ENCODE measurements around the gene EMP3.

Gene EMP3

DNA sequence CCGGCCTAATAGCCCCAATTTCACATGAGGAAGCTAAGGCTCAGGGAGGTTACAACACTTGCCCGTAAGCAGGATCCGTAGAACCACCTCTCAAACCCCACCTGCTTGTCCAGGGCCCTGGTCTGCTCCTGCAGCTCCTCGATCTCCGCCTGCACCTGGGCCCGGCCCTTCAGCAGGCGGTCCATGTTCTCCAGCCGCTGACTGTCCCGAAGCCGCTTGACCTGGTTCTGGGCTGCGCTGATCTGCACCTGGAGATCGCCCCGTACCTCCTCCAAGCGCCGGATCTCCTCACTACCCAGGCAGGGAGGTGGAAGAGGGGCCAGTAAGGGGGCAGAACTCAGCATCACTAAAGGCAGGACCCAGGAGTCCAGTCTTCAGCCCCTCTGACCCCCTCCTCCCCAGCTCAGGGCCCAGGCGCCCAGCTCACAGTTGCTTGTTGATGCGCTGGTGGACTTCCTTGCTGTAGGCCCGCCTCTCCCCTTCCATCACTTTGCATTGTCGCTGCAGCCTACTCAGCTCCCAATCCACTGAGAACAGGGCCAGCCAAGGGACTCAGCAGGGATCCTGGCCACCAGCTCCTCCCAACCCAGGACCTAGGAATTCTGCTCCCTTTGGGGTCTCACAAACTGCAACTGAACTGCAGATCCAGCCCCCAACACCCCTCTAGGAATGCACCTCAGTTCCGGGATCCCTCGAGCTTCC, 6.9 kb upstream of the EMP3 start:
- no peak for DNase-seq

DNA sequence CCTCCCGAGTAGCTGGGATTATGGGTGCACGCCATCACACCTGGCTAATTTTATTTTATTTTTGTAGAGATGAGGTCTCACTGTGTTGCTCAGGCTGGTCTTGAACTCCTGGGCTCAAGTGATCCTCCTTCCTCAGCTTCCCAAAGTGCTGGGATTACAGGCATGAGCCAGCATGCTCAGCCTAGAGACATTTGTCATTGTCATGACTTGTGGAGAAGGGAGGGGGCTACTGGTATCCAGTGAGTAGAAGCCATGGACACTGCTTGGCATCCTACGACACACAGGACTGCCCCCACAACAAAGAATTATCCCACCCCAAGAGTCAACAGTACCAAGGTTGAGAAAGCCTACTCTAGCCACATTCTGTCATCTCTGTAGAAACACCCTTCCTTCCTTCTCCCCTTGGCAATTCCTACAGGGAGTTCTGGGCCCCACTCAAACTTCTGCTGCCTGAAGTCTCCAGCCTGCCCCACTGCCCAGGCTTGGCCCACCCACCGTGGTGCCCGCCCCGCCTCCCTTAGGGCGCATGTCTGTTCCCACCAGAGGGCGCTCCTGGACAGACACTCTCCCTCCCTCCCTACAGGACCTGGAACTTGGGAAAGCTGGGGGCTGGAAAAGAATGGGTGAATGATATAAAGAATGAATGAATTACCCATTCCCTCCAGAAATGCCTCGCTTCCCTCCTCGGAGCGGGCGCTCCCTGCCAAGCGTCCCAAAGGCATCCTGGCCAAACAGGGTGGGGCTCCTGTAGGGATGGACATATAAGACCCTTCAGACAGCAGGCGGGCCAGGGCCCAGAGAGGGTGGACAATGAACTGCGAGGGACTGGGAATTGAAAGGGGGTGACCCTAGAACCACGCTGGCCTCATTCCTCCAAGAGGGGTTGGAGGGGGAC, 5.5 kb upstream of the EMP3 start:
- peak; percentile 64 for DNase-seq

DNA sequence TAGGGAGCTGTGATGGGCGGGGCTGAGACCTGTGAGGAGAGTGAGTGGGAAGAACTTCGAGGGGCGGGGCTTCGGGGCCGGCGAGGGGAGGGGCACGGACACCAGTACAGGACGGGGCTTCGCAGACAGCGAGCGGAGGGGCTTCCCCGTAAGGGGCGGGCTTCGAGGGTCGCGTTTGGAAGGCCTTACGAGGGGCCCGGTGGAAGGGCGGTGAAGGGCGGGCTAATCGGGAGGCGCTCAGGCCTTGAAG, 4.1 kb upstream of the EMP3 start:
- DNase-seq: peak; percentile 97

DNA sequence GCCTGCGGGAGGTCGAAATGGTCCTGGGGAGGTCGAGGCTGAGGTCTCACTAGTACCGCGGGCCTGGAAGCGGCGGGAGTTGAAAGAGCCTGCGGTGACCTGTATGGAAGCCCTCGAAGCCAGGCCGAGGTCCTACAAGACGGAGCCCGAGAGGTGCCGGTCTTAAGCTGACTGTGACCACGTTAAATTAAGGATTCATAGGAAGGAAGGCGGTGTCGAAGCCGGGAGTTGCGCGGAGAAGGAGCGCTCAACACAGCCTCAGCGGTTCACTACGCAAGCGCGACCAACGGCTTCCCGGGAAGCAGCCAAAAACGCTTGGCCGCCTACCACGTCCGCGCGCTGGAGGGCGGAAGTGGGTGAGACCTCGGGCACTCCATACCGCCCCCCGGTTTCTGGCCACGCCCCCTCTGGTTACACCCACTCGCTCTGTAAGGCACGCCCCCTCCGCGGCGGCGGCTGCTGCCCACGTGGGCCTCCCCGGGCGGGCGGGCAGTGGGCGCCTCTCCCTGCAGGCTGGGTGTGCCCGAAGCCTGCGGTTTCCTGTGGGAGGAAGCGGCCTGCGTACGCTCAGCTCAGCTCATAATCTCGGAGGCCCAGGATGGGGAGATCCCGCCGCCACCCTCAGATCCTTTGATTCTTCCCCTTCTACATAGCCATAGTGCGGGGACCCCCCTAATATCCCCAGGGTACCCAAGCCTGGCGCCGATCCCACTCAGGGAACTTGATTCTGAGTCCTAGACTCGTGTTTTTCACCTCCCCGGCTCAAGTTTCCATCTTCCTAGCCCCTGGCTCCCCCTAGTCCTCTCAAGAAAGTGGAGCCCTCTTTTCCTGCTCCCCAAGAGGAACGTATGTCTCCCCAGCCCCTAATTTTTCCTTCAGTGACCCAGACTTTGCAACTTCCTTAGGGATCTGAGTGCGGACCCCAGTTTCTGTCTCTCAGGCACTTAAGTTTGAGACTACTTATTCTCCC, 3.4 kb upstream of the EMP3 start:
- DNase-seq: peak; percentile 99

DNA sequence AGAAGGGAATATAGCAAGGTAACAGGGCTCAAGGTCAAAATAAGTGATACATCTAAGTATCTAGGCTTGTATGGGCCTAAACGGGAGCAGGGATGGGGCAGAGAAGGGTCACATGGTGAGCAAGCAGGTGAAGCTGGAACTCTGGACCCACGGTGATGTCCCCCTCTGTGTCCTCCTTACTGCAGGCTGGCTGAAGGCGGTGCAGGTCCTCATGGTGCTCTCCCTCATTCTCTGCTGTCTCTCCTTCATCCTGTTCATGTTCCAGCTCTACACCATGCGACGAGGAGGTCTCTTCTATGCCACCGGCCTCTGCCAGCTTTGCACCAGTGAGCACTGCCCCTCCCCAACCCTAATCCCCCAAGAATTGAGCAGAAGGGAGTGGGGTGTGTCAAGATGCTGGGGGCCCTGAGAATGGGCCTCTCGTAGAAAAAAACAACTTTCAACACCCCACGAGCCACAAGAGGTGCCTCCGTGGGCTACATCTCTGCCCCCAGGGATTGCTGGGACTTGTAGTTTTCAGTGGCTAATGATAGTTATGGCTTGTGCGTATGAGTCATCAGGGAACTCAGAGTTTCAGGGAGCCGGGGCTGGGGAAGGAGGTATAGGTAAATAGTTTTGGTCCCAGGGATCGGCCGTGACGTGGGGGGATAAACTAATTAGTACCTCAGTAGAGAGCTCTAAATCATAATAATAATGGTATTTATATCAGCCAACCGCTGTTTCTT, 4.0 kb downstream of the EMP3 start:
- DNase-seq: peak; percentile 69

DNA sequence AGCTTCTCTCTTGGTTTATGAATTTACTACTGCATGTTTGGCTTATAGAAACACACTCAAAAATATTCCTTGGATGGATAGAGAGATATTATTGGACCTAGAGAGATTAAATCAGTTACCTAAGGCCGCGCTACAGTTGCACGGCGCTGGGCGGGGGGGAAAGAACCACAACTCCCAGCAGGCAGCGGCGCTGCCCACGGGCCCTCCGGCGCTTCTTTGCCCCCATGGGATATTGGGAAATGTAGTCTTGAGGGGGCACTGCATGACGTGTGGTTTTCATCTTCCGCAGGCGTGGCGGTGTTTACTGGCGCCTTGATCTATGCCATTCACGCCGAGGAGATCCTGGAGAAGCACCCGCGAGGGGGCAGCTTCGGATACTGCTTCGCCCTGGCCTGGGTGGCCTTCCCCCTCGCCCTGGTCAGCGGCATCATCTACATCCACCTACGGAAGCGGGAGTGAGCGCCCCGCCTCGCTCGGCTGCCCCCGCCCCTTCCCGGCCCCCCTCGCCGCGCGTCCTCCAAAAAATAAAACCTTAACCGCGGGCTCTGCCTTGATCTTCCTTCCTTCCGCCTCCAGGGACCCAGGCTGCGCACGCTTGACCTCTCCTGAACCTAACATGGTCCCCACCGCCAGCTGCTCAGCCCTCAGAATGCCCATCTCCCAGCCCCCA, 4.8 kb downstream of the EMP3 start:
- DNase-seq: peak; percentile 89

DNA sequence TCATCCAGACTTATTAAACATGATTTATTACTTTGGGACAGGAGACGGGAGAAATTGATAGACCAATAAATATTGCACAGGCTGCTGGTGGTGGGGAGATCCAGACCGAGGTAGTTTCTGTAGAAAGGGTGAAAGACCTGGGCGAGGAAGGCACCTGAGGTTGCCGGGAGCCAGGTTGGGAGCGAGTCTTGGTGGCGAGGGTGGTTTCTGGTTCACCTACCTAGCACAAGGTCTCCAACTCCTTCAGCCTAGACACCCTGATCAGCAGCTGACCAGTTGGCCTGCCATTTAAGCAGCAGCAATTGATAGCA, 7.0 kb downstream of the EMP3 start:
- no peak for DNase-seq

DNA sequence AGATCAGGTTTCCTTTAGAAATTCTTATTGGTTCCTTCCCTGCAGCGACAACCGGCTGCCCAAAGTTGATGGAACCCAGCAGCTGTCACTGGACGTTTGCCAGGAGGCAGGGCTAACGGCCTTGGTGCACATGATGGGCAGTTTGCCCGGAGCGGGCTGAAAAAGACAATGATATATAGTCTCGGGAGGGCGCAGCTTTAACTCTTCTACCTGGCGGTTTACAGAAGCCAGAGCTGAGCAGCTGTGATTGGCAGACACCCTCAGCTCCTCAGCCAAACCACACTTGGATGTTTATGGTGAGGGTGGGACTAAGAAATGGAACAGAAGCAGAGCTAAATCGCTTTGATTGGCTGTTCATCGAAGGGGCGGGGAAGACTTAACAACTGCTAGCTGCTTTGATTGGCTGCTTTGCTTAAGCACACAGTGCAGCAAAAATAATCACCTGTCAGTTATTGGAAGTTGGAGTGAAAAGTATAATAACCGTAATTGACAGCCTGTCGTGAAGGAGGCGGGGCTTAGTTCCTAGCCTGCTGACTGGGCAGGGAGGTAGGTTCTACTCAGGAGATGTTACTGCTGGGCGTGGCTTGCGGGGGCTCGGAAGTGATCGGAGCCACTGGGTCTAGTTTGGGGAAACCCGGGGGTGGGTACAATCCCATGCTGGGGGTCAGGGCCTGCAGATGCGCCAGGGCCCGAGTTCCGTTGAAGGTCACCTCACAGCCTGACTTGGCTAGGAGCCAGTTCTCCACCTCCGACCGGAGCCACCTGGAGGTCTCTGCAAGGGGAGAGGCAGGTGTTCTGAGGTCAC, 7.5 kb downstream of the EMP3 start:
- peak; percentile 100 for DNase-seq

DNA sequence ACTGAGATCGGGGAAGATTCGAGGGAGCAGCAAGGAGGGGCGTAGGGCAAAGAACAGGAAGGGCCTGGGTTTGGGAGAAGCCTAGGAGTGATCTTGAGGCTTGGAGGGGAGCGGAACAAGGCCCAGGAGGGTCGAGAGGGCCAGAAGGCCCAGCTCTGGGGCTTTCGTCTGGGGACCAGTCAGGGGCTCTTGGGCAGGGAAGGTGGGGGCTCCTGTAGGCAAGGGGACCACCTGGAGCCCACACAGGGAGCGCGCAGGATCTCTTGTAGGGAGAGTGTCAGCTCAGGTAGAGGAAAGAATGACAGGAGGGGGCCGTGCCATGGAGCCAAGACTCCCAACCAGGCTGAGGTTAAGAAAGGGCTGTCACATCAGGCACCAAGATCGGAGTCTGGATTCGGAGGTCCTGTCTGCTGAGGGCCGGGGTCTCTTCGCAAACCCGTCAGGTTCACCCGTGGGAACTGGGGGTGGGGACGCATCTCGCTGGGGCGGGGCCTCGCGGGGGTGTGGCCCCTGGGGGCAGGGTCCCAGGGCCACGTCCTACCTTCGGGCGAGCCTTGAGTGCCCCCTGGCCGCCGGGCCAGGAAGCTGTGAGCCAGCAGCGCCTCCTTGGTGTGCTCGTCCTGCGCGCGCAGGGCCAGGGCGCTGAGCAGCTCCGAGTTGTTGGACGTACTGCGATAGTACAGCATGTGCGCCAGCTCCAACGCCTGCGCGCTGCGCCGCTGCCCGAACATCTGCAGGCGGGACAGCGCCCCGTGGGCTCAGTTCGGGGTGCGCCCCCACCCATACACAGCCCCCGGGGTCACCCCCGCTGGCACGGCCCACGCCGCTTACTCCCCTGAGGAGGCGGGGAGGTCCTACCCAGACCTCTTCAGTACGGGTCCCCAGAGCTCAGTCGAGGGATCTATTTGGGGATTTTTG, 8.4 kb downstream of the EMP3 start:
- DNase-seq: peak; percentile 92

DNA sequence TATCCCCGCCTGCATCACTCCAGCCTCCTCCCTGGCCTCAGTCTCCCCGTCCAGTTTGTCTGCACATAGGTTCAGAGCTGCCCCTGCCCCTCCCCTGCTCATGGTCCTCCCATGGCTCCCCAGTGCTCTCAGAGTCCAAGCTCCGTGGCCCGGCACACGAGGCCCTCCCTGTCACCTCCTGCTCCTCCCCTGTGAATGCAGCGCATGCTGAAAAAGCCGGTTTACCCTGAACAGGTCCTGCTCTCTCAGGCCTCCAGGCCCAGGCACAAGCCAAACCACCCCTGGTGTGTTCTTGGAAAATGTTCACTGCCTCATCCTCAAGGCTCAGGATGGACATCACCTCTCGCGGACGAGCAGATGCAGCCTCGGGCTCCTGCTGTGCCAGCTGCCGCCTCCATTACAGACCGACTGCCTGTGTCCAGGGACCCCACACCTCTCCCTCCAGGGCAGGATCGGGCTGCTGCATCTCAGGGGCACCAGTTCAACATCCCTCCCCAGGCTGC, 13.0 kb downstream of the EMP3 start:
- no peak for DNase-seq

DNA sequence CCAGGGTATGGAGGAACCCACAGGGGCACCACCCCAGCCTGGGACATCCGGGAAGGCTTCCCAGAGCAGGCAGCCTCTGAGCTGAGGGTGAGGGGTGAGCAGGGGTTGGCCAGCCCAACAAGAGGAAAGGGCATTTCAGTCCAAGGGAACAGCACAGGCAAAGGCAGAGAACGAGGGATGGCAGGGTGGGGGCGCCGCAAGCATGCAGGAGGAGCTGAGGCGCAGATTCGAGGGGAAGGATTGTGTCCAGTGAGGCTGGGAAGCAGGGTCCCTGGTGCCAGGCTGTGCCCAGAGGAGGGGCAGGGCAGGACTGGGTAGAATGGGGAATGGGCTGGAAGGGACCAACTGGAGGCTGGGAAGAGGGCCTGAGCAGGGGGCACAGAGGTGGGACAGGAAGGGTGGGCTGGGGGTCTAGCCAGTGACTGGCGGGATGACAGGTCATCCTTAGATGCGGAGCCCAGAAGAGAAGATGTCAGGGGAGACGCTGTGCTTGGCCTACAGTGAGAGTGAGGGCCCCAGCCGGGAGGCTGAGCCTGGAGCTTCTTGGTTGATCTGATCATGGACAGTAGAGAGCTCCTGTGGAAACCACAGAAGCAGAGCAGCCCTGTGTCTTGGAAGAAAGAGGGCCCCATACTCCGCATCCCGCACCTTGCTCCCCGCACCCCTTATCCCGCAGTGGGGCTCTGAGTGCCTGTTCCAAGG, 13.6 kb downstream of the EMP3 start:
- DNase-seq: no peak

DNA sequence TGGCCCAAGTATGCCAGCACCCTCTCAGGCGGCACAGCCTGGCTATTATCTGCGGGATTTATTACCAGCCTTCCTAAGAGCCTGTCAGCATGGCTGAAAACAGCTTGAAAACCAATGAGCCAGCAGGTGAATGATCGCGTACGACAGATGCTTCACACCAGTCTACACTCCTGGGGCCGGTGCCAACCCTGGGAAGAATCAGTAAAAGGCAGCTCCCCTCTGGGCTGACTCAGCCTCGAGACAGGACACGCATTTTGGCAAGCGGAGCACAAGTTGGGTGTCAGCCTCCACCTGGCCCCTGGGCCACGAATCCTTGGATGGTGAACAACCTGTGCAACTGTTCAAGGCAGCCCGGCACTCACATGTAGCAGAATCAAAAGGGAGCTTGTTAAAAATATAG, 15.6 kb downstream of the EMP3 start:
- no peak for DNase-seq

DNA sequence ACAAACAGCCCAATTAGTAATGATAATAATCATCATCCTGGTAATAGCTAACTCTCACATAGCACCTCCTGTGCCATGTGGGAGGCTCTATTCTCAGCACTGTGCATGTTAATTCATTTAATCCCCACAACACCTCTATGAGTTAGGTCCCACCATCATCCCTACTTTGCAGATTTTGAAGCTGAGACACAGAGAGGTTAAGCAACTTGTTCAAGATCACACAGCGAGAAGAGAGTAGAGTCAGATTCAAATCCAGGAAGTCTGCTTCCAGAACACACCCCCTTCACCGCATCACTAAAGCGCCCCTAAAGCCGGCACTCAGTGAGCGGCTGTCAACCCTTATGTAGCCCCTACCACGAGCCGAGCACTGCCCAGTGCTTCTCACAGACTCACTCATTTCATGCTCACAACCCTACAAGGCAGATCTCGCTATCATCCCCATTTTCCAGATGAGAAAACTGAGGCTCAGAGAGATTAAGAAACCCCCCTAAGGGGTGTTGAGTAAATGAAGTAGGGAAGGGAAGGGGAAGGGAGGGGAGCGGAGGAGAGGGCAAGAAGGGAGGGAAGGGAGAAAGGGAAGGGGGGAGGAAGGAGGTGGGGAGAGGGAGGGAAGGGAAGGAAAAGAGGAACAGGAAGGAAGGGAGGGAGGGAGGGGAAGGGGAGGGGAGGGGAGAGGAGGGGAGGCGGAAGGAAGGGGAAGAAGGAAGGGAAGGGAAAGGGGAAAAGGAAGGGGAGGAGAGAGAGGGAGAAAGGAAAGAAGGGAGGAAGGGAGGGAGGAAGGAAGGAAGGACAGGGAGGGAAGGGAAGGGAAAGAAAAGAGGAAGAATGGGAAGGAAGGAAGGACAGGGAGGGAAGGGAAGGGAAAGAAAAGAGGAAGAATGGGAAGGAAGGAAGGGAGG, 16.4 kb downstream of the EMP3 start:
- DNase-seq: no peak

DNA sequence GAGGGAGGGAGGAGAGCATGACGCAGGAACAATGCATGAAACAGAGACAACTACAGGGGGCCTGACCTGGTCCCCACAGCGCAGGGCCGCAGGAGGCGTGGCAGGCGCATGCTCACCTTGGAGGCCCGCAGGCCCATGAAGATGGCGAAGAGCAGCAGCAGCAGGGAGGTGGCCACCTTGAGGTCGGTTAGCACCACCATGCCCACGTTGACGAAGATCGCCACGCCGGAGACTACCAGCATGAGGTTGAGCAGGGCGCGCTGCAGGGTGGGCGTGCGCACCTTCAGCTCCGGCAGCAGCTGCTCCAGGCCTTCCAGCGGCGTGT, 17.0 kb downstream of the EMP3 start:
- DNase-seq: no peak

DNA sequence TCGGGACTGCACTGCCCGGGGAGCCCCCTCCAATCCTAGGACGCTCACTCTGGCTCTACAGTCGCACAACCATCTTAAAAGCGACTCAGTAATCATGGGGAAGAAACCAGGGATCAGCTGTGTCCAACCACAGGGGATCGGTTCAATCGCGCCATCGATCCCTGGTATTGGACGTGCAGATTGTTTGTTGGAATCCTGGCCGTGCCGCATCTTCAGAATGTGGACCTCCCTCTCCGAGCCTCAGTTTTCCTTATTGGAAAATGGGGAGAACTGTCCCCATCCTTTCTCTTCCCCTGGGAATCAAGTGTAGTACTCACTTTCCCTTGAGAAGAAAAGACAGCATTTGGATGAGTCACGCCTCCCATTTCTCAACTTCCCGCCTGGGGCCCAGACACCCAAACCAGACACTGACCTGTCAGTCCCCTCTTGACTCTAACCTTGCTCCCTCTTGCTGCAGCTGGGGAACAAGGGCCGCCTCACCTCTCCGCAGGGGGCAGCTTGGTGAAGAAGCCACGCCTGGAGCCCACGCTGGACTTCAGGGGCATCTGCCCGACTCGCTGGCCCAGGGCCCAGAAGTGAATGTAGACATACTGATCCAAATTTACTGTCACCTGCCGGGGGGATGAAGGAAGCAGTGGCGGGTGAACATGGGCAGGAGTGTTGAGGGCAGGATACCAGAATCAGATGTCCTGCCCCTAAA, 17.6 kb downstream of the EMP3 start:
- DNase-seq: no peak

DNA sequence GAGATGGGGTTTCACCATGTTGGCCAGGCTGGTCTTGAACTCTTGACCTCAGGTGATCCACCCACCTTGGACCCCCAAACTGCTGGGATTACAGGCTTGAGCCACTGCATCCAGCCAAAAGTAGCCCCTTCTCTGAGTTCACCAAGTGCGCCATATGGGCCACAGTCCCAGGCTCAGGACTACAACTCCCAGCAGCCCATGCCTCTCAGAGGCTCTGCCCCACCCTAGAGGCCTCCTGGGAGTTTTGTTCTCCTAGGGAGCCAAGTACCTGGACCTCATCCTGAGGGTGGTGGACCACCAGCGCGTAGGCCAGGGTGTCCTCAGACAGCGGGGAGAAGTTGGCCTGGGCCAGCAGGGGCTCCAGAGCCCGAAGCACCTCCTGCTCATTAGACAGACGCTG, 19.5 kb downstream of the EMP3 start:
- no peak for DNase-seq

DNA sequence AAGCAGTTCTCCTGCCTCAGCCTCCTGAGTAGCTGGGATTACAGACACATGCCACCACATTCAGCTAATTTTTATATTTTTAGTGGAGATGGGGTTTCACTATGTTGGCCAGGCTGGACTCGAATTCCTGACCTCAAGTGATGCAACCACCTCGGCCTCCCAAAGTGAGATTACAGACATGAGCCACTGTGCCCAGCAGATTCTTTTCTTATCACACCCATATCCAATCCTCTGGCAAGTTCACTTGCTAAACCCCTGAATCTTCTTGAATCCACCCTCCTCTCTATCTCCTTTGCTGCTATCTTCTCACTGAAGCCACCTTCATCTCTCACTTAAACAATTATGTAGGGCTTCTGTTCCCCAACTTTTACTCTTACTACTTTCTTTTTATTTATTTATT, 20.8 kb downstream of the EMP3 start:
- no peak for DNase-seq

DNA sequence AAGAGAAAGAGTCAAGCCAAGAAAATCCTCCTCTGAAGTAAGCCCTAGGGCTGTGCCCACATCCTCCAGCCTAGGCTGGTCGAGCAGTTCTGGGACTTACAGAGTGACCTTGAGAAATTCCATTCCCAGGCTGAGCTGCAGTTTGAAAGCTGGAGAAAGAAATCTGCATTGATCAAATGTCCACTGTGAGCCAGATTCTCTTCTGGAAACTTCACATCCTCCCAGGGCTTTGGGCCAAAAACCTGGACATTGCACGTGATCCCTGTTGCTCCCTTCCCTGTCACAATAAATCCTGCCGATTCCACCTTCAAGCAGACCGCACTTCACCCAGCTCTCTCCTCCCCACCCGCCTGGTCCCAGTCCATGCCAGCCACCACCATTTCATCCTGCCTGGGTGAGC, 22.7 kb downstream of the EMP3 start:
- DNase-seq: no peak
